Renal cortical epithelial cell (primary cell): ENCODE measurements around the gene TTBK1. TPM values are rescaled to one million over a fixed set of nuclear protein-coding genes. Genes with fewer than 3 reads are reported as not detected.

Source experiments
- DNase-seq: peaks from one replicate; pipeline ENCODE4 v3.0.0-alpha.2; 2011; ENCODE audit warnings: low read depth
- total RNA-seq: library from RNA; depleted of rRNA; stranded (reverse); fragments of >200 nt; gene quantifications from 2 replicates; pipeline ENCODE4 v1.2.3, GENCODE V29; 2014

TTBK1 gene
- total RNA-seq, 1 donor from 2014 or later = 0.10 TPM

- DNase-seq = no peak
These were observed 61.6 kb downstream of the TTBK1 start for GRCh38 chr6:43304882-43305281.

GRCh38 chr6:43306086-43306485, 62.8 kb downstream of the TTBK1 start:
- no peak for DNase-seq

DNA sequence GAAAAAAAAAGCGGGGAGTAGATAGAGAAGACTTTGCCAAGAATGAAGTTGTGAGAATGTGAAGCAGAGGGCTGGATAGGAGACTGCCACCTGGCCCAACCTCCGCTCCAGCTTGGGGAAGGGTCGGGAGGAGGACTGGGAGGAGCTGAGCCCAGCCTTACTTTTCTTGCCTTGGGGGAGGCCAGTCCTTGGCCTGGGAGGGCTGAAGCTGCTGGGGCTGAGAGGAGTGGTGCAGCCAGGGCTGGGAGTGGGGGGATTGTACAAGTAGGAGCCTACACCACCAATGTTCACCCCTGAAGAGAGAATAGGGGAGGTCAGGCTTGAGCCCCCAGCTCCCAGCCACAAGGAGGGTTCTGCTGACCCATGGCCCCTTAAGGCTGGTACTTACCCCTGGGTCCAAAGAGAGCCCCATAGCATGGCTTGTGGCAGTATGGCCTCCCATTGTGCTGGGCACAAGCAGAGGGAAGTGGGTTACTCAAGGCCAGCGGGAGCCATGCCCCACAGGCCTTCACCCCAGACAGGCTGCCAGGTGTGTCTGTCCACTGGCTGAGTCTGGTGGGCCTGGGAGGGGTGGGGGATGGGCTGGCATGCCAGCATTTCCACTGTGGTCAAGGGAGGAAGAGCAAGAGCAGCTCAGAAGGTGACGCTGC, 64.3 kb downstream of the TTBK1 start:
- no peak for DNase-seq

DNA sequence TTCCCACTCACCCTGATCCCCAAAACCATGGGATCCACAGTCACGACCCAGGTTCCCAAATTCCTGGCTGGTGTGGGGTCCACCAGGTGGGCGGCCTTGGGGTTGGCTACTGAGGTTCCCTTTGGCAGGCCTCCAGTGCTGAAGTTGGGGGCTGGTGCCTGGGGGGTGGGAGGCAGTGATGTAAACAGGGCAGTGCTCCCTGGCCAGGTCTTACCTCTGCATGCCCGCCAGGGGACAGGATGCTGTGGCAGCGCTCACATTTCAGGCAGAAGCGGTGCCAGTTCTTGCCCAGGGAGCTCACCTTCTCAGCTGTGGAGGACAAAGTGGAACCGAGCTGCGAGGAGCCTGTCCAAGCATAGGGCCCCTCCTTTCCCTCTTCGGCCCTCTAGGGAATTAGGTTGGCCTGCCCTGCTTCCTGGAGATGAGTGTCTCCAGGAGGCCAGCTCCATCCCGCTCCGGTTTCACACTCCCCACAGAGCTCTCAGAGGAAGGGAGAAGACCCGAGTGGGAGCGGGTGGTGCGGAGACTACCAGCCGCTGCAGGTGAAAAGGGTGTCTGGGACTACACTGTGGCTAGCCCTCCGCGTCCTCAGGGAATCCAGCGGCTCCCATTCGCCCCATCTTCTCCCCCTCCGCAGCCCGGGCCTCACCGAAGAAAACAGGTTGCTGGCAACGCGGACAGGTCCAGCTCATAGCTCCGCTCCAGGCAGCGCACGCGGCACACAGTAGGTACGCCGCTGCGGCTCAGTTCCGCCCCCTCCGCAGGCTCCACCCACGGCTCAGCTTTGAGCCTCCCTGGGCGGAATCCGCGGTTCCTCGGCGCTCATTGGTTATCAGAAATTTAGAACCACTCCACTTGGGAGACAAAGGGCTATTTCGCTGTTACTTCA, 65.1 kb downstream of the TTBK1 start, which contains the start of gene CRIP3:
TSS of gene CRIP3 (minus strand) at position 726 of the 889 bp plus-strand sequence. CDS start at position 692, 34 bp downstream.
- DNase-seq = peak; percentile 16

- DNase-seq = no peak
These were observed 65.8 kb downstream of the TTBK1 start for GRCh38 chr6:43308990-43309477.

DNA sequence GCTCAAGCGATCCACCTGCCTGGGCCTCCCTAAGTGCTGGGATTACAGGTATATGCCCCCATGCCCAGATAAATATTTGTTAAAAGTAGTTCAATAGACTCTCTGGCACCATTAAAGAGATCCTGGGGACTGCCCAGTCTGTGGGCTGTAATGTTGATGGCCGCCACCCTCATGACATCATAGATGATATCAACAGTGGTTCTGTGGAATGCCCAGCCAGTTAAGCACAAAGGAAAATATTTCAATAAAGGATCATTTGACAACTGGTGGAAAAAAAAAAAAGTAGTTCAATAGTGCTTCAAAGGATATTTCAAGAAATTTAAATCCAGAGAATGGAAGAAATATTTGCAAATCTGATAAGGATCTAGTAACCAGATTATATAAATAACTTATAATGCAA, 66.9 kb downstream of the TTBK1 start:
- DNase-seq = no peak

DNA sequence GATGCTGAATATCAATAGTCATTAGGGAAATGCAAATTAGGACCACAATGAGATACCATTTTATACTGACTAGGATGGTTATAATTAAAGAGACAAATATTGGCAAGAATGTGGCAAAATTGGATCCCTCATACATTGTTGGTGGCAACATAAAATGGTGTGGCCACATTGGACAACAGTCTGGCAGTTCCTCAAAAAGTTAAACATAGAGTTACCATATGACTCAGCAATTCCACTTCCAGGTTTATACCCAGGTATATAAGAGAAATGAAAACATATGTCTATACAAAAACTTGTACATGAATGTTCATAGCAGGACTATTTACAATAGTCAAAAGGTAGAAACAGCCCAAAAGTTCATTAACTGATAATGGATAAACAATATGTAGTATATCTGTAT, 67.3 kb downstream of the TTBK1 start:
- no peak for DNase-seq

GRCh38 chr6:43311666-43312065, 68.4 kb downstream of the TTBK1 start:
- no peak for DNase-seq

- DNase-seq = no peak
These were observed 70.5 kb downstream of the TTBK1 start for GRCh38 chr6:43313813-43314212.

GRCh38 chr6:43318011-43318410, 74.7 kb downstream of the TTBK1 start:
- no peak for DNase-seq

- no peak for DNase-seq
These were observed 82.6 kb downstream of the TTBK1 start for GRCh38 chr6:43325876-43326275.

- peak; percentile 54 for DNase-seq
These were observed 85.2 kb downstream of the TTBK1 start for GRCh38 chr6:43328528-43328927.

- DNase-seq = no peak
These were observed 88.2 kb downstream of the TTBK1 start for GRCh38 chr6:43331470-43331869.

DNA sequence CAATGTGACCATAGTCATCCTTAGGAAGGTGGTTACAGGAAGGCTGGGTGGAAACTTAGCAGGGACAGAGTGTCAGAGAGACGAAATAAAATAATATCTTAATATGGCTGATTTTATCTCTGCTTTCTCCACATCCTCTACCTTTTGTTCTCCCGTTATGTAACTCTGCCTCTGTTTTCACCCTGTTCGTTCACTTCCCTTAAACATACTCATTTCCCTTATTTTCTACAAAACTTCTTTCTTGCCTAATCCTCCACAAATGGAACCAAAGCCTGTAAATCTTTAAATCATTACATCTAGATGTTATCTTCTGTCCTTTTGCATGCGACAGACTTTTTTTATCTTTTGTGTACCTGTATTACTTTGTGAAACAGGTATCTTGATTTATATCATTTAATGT, 88.6 kb downstream of the TTBK1 start:
- no peak for DNase-seq

DNA sequence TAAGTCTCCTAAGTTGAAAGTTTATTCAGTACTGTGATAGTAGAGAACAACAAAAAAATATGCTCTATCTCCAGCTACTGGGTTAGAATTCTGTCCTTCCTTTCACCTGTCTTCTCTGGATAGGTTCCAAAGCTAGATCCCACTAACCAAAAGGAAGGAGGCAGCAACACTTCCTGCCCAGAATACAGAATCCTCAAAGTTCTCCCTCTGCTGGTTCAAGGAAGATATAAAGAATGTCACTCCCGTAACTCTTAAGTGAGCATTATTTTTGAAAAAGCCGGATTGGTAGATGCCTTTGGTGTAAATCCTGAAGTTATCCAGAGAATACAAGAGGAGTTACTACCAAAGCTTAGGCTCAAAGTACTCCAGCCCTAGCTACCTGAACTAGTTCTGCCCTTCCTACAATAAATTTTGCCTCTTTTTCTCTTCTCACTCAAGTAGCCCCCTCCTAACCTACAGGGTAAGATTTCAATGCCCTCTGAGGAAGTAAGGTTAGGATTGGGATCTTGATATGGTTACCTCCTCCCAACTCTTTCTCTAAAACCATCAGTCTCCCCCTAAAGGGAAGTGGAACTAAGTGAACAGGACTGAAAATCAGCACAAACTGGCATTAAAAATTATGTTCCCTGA, 91.3 kb downstream of the TTBK1 start:
- peak; percentile 76 for DNase-seq

- DNase-seq = no peak
These were observed 92.2 kb downstream of the TTBK1 start for GRCh38 chr6:43335469-43335868.

DNA sequence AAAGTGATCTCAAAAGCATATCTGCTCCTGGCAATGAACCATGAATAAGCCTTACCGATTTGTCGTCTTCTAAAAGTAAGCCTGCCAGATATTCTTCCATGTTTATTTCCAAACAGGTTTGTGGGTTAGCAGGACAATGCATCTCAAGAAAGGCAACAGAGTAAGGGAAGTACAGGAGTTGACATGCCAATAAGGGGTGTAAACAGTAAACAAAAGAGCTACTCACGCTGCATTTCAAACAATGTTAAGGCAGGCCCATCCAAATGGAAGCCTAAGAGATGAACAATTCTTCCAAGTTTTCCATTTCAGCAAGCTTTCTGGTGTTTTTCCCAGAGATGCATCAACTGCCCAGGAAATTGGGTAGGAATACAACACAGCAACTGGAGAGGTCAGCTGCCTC, 93.1 kb downstream of the TTBK1 start:
- no peak for DNase-seq

Other genes with a start within 250 kb of the TTBK1 start
- 38.3 and 46.9 TPM in 2 replicates for gene MEA1, start 229.5 kb upstream of the TTBK1 start, total RNA-seq
- 60.7 and 111 TPM in 2 replicates for gene KLHDC3, start 229.2 kb upstream of the TTBK1 start, total RNA-seq
- gene RRP36, start 221.9 kb upstream of the TTBK1 start, total RNA-seq = 93.5 and 166 TPM in 2 replicates
- gene CUL7, start 189.6 kb upstream of the TTBK1 start, total RNA-seq = 28.0 and 45.0 TPM in 2 replicates
- gene MRPL2, start 184.0 kb upstream of the TTBK1 start, total RNA-seq = 17.9 and 25.4 TPM in 2 replicates
- 17.0 and 29.3 TPM in 2 replicates for gene KLC4, start 183.8 kb upstream of the TTBK1 start, total RNA-seq
- 81.3 and 141 TPM in 2 replicates for gene PTK7, start 167.2 kb upstream of the TTBK1 start, total RNA-seq
- 14.2 and 20.9 TPM in 2 replicates for gene SRF, start 72.2 kb upstream of the TTBK1 start, total RNA-seq
- 20.3 and 43.4 TPM in 2 replicates for gene CUL9, start 61.3 kb upstream of the TTBK1 start, total RNA-seq
- gene DNPH1, start 14.0 kb upstream of the TTBK1 start, total RNA-seq = 37.1 and 81.6 TPM in 2 replicates
- gene SLC22A7, start 54.8 kb downstream of the TTBK1 start, total RNA-seq = not detected in 2 replicates
- gene CRIP3, start 65.3 kb downstream of the TTBK1 start, total RNA-seq = 0.25 TPM in 1 of 2 replicates, not detected in the other
- 3.8 and 11.6 TPM in 2 replicates for gene ZNF318, start 126.2 kb downstream of the TTBK1 start, total RNA-seq
- gene ABCC10, start 184.1 kb downstream of the TTBK1 start, total RNA-seq = 13.0 and 19.1 TPM in 2 replicates
- gene DLK2, start 212.1 kb downstream of the TTBK1 start, total RNA-seq = 1.3 TPM in 1 of 2 replicates, not detected in the other
- gene TJAP1, start 234.1 kb downstream of the TTBK1 start, total RNA-seq = 6.4 and 19.6 TPM in 2 replicates